ENCODE data around the gene RSPRY1. TPM values are rescaled to one million over a fixed set of nuclear protein-coding genes. Genes with fewer than 3 reads are reported as not detected.

RSPRY1 gene
- total RNA-seq, 1 donor from 2014 or later, result 34.9 TPM

- H3K9me3 ChIP-seq, result no peaks in the 10 kb centered on the region
- no peak for ATAC-seq
- H3K36me3 ChIP-seq, result peaks cover 3% of the 10 kb centered on the region
- no peak overlapping the region for H3K4me3 ChIP-seq
- no peak for TF ChIP-seq CTCF (IDR thresholded peaks at IDR 0.05)
- no peak for DNase-seq
- peaks cover 87% of the 10 kb centered on the region for H3K4me1 ChIP-seq
- no peaks in the 10 kb centered on the region for H3K27me3 ChIP-seq (ENCODE audit: low read depth)
- peak overlapping the region; percentile 72 for H3K27ac ChIP-seq
- intact Hi-C loops (cut with DNase I), result no loop called here
Observed at GRCh38 chr16:57145046-57146021, 40.8 kb upstream of the RSPRY1 start.

GRCh38 chr16:57146040-57146647, 40.0 kb upstream of the RSPRY1 start:
- no peak for DNase-seq
- Histone ChIP-seq H3K27me3 (ENCODE audit: low read depth) (no peaks in the 10 kb centered on the region), H3K4me1 (peaks cover 84% of the 10 kb centered on the region), H3K27ac (peak overlapping the region; percentile 72), H3K36me3 (peaks cover 3% of the 10 kb centered on the region), H3K9me3 (no peaks in the 10 kb centered on the region), H3K4me3 (no peak overlapping the region)
- intact Hi-C loops (cut with DNase I), result no loop called here
- peak in 1 of 2 donors; percentile 13 for ATAC-seq
- TF ChIP-seq CTCF (IDR thresholded peaks at IDR 0.05), result no peak

DNA sequence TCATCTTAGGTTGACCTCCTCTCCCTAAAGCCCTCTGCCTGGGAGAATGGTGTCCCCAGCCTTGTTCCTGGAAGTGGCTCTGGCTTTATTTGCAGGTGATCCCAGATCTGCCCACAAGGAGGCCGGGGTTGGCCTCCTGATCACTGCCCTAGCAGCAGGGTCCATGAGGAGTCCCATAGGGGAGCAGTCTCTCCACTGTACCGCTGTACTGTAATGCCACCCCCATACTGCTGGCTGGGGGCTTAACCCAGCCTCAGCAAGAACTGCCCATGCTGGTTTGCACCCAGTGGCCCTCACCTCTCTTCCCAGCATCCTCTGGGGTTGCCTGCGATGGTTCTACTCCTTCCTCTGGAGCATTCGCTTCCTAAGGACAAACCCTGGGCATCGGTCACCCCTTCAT, 39.4 kb upstream of the RSPRY1 start:
- H3K4me1 ChIP-seq, result peaks cover 83% of the 10 kb centered on the region
- no peak for ATAC-seq
- H3K4me3 ChIP-seq, result no peak overlapping the region
- peak overlapping the region; percentile 72 for H3K27ac ChIP-seq
- peaks cover 5% of the 10 kb centered on the region for H3K36me3 ChIP-seq
- intact Hi-C loops (cut with DNase I), result no loop called here
- no peaks in the 10 kb centered on the region for H3K9me3 ChIP-seq
- DNase-seq, result no peak
- no peak for TF ChIP-seq CTCF (IDR thresholded peaks at IDR 0.05)
- H3K27me3 ChIP-seq (ENCODE audit: low read depth), result no peaks in the 10 kb centered on the region

- peak overlapping the region; percentile 72 for H3K27ac ChIP-seq
- ATAC-seq (no peak), DNase-seq (no peak)
- peaks cover 75% of the 10 kb centered on the region for H3K4me1 ChIP-seq
- TF ChIP-seq CTCF (IDR thresholded peaks at IDR 0.05), result no peak
- intact Hi-C loops (cut with DNase I), result no loop called here
- H3K4me3 ChIP-seq, result no peak overlapping the region
- H3K36me3 ChIP-seq, result peaks cover 14% of the 10 kb centered on the region
- no peaks in the 10 kb centered on the region for H3K9me3 ChIP-seq
- H3K27me3 ChIP-seq (ENCODE audit: low read depth), result no peaks in the 10 kb centered on the region
Observed at GRCh38 chr16:57147381-57148221, 38.5 kb upstream of the RSPRY1 start.

GRCh38 chr16:57148481-57148880, 37.6 kb upstream of the RSPRY1 start:
- Histone ChIP-seq H3K9me3 (no peaks in the 10 kb centered on the region), H3K4me1 (peaks cover 66% of the 10 kb centered on the region), H3K27me3 (ENCODE audit: low read depth) (no peaks in the 10 kb centered on the region), H3K4me3 (no peak overlapping the region), H3K36me3 (peaks cover 19% of the 10 kb centered on the region), H3K27ac (peak overlapping the region; percentile 72)
- DNase-seq (no peak), ATAC-seq (no peak)
- intact Hi-C loops (cut with DNase I), result no loop called here
- TF ChIP-seq CTCF (IDR thresholded peaks at IDR 0.05), result no peak
